ENCODE data around the gene COX7A2. TPM values are rescaled to one million over a fixed set of nuclear protein-coding genes. Genes with fewer than 3 reads are reported as not detected.

The COX7A2 gene
- total RNA-seq, 1 experiment from 2014 or later: 516 TPM

GRCh38 chr6:75286955-75287354 is 43.4 kb upstream of the COX7A2 start:
- no peak overlapping the region for H3K9ac ChIP-seq (ENCODE audit: extremely low read depth, insufficient read length, low read length)
- peaks cover 3% of the 10 kb centered on the region; the same call in 1 of the 2 replicates for H3K4me1 ChIP-seq (ENCODE audit: insufficient read depth, low read length)
- Mint-ChIP-seq H3K27me3 (ENCODE audit: low read depth) (no peaks in the 10 kb centered on the region), H3K4me3 (no peak overlapping the region; a peak in 1 of 5 replicates), H3K4me1 (peaks cover 36 to 42% of the 10 kb centered on the region in 2 experiments), H3K9me3 (no peaks in the 10 kb centered on the region), H3K36me3 (ENCODE audit: insufficient read depth in 1 of 3, low read depth in 3 of 3) (peaks cover 0 to 4% (median 2%) of the 10 kb centered on the region in 3 experiments; a peak in 2 of 7 replicates), H3K27ac (no peak overlapping the region)
- DNase-seq: no peak
- no peaks in the 10 kb centered on the region for H3K27me3 ChIP-seq (ENCODE audit: insufficient read depth, low read length)
- no peak overlapping the region for H2AFZ ChIP-seq (ENCODE audit: low read length)
- H3K56ac ChIP-seq (ENCODE audit: insufficient read length, low read depth, low read length): no peak overlapping the region
- no peak for TF ChIP-seq CTCF (conservative IDR thresholded peaks at IDR 0.05)
- H2BK15ac ChIP-seq (ENCODE audit: low read depth, low read length): no peak overlapping the region
- H3K79me2 ChIP-seq (ENCODE audit: insufficient read depth, low read length): peaks cover 12% of the 10 kb centered on the region; the same call in 1 of the 2 replicates
- H3K23ac ChIP-seq (ENCODE audit: insufficient read length, low read depth, low read length): no peak overlapping the region
- H2BK20ac ChIP-seq (ENCODE audit: low read depth, low read length, poor library complexity, severe bottlenecking): no peak overlapping the region
- no peak overlapping the region for H2BK12ac ChIP-seq (ENCODE audit: insufficient read length, low read depth, low read length)
- H2BK120ac ChIP-seq (ENCODE audit: low read depth, low read length, poor library complexity, severe bottlenecking): no peak overlapping the region
- no peak overlapping the region for H4K8ac ChIP-seq (replicated peaks; ENCODE audit: insufficient read length, low read depth, low read length)
- H3K18ac ChIP-seq (ENCODE audit: insufficient read length, low read depth, low read length): no peak overlapping the region
- no peak overlapping the region for H2AK5ac ChIP-seq (ENCODE audit: insufficient read length, low read length)
- H3K4me2 ChIP-seq (ENCODE audit: insufficient read depth, insufficient read length, low read length): no peak overlapping the region
- no peak overlapping the region for H4K91ac ChIP-seq (ENCODE audit: insufficient read length, low read depth, low read length)
- no peaks in the 10 kb centered on the region for H3K23me2 ChIP-seq (ENCODE audit: insufficient read length, low read depth, low read length, poor library complexity, severe bottlenecking)
- H4K20me1 ChIP-seq (ENCODE audit: control insufficient read depth, insufficient read depth, insufficient read length): no peaks in the 10 kb centered on the region
- no peaks in the 10 kb centered on the region for H3K79me1 ChIP-seq (ENCODE audit: insufficient read depth, low read depth, low read length, poor library complexity, severe bottlenecking)
- H4K5ac ChIP-seq (ENCODE audit: insufficient read length, low read depth, low read length): no peak overlapping the region
- no peak overlapping the region for H3K27ac ChIP-seq (ENCODE audit: insufficient read length, low read depth, low read length)
- no peaks in the 10 kb centered on the region for H3K9me3 ChIP-seq (ENCODE audit: control insufficient read depth, low read depth, low read length)
- H3K14ac ChIP-seq (ENCODE audit: insufficient read depth, low read length): no peak overlapping the region
- no peak overlapping the region for H3K4ac ChIP-seq (ENCODE audit: low read depth, low read length)
- no peak overlapping the region for H2BK5ac ChIP-seq (ENCODE audit: insufficient read length, low read length)
- no CpG with 5 or more reads among the region's 2 CpGs for WGBS (ENCODE audit: extremely low coverage, insufficient read length, low lambda C conversion rate)
- H3T11ph ChIP-seq (ENCODE audit: low read length): no peak overlapping the region
